HEK293 (cell line): ENCODE results near the gene STAMBPL1.

Experiments
- CTCF ChIA-PET: fragments of 350-600 bp; formaldehyde crosslinking; extraction: SDS; loops from one replicate; lab custom pipeline; 2021; ENCODE audit warnings: antibody characterized with exemption; lab: Yijun Ruan, JAX
- POLR2A ChIA-PET: fragments of 300-600 bp; formaldehyde crosslinking; extraction: SDS; loops from one replicate; lab custom pipeline; 2020; ENCODE audit warnings: antibody characterized with exemption, inconsistent platforms; lab: Yijun Ruan, JAX
- H3K27ac ChIP-seq: fragments of 200-500 bp; sonication (Bioruptor generic); 2 replicates; pipeline ENCODE4 v1.5.1; 2014; ENCODE audit warnings: low read depth, low read length, control low read depth, inconsistent platforms; ENCODE audit errors: extremely low read depth
- H3K36me3 ChIP-seq, 2 experiments: fragments of 200-500 bp in 1 of 2; sonication (Bioruptor generic) in 1 of 2; 1 replicate in 1 of 2; 2 replicates in 1 of 2; pipeline ENCODE4 v1.5.1; 2014 to 2017; ENCODE audit warnings: inconsistent platforms in 2 of 2, low read length in 2 of 2; ENCODE audit not compliant: control insufficient read depth in 2 of 2, insufficient read depth in 1 of 2
- H3K4me1 ChIP-seq: fragments of 200-500 bp; sonication (Bioruptor generic); 2 replicates; pipeline ENCODE4 v1.5.1; 2014; ENCODE audit warnings: mild to moderate bottlenecking, low read length, inconsistent platforms; ENCODE audit not compliant: control insufficient read depth, insufficient read depth
- H3K4me3 ChIP-seq: 2 replicates; pipeline ENCODE4 v1.5.1; 2011; ENCODE audit warnings: low read depth, mild to moderate bottlenecking, control low read depth, low read length, moderate library complexity
- H3K9me3 ChIP-seq: fragments of 200-500 bp; sonication (Bioruptor generic); 2 replicates; pipeline ENCODE4 v1.5.1; 2014; ENCODE audit warnings: low read depth, low read length, inconsistent platforms; ENCODE audit not compliant: control insufficient read depth, insufficient read depth
- GLI4 ChIP-seq: fragments of 450-650 bp; formaldehyde crosslinking; IDR thresholded peaks from 2 replicates; pipeline ENCODE4 v1.5.1; 2016; ENCODE audit warnings: missing biosample characterization, missing genetic modification characterization
- REPIN1 ChIP-seq: fragments of 450-650 bp; formaldehyde crosslinking; IDR thresholded peaks from 2 replicates; pipeline ENCODE4 v1.5.1; 2017; ENCODE audit warnings: missing biosample characterization, missing genetic modification characterization, low read depth
- WT1 ChIP-seq: fragments of 450-650 bp; formaldehyde crosslinking; IDR thresholded peaks from 2 replicates; pipeline ENCODE4 v1.5.1; 2016; ENCODE audit warnings: missing biosample characterization, missing genetic modification characterization
- ZBTB7A ChIP-seq: fragments of 450-650 bp; formaldehyde crosslinking; IDR thresholded peaks from 2 replicates; pipeline ENCODE4 v1.5.1; 2016; ENCODE audit warnings: low read depth, missing biosample characterization, missing genetic modification characterization
- ZFP37 ChIP-seq: fragments of 450-650 bp; formaldehyde crosslinking; IDR thresholded peaks from 2 replicates; pipeline ENCODE4 v1.5.1; 2016; ENCODE audit warnings: missing biosample characterization, missing genetic modification characterization
- ZFP41 ChIP-seq: fragments of 450-650 bp; formaldehyde crosslinking; IDR thresholded peaks from 2 replicates; pipeline ENCODE4 v1.5.1; 2016; ENCODE audit warnings: missing biosample characterization, missing genetic modification characterization, borderline replicate concordance
- ZIC2 ChIP-seq: fragments of 450-650 bp; formaldehyde crosslinking; IDR thresholded peaks from 2 replicates; pipeline ENCODE4 v1.5.1; 2016; ENCODE audit warnings: missing biosample characterization, missing genetic modification characterization
- ZNF133 ChIP-seq: fragments of 450-650 bp; formaldehyde crosslinking; IDR thresholded peaks from 2 replicates; pipeline ENCODE4 v1.5.1; 2016; ENCODE audit warnings: missing biosample characterization, missing genetic modification characterization
- ZNF140 ChIP-seq: fragments of 450-650 bp; formaldehyde crosslinking; IDR thresholded peaks from 2 replicates; pipeline ENCODE4 v1.5.1; 2016; ENCODE audit warnings: missing biosample characterization, missing genetic modification characterization
- ZNF239 ChIP-seq: fragments of 450-650 bp; formaldehyde crosslinking; IDR thresholded peaks from 2 replicates; pipeline ENCODE4 v1.5.1; 2016; ENCODE audit warnings: missing biosample characterization, missing genetic modification characterization
- ZNF350 ChIP-seq: fragments of 450-650 bp; formaldehyde crosslinking; IDR thresholded peaks from 2 replicates; pipeline ENCODE4 v1.5.0; 2017; ENCODE audit warnings: missing biosample characterization, mild to moderate bottlenecking, missing genetic modification characterization
- ZNF514 ChIP-seq: fragments of 450-650 bp; formaldehyde crosslinking; IDR thresholded peaks from 2 replicates; pipeline ENCODE4 v1.5.1; 2016; ENCODE audit warnings: missing biosample characterization, missing genetic modification characterization
- ZNF560 ChIP-seq: fragments of 450-650 bp; formaldehyde crosslinking; IDR thresholded peaks from 2 replicates; pipeline ENCODE4 v1.5.1; 2017; ENCODE audit warnings: missing biosample characterization, missing genetic modification characterization, borderline replicate concordance
- ZNF561 ChIP-seq: fragments of 450-650 bp; IDR thresholded peaks from 2 replicates; pipeline ENCODE4 v1.5.1; 2018; ENCODE audit warnings: missing biosample characterization, missing genetic modification characterization, borderline replicate concordance
- ZNF621 ChIP-seq: fragments of 450-650 bp; formaldehyde crosslinking; IDR thresholded peaks from 2 replicates; pipeline ENCODE4 v1.5.1; 2017; ENCODE audit warnings: missing biosample characterization, missing genetic modification characterization
- ZNF792 ChIP-seq: fragments of 450-650 bp; formaldehyde crosslinking; IDR thresholded peaks from 2 replicates; pipeline ENCODE4 v1.5.1; 2016; ENCODE audit warnings: missing biosample characterization, missing genetic modification characterization
- ZSCAN23 ChIP-seq: fragments of 450-650 bp; formaldehyde crosslinking; IDR thresholded peaks from 2 replicates; pipeline ENCODE4 v1.5.1; 2016; ENCODE audit warnings: missing biosample characterization, missing genetic modification characterization
- TF ChIP-seq, protein P1 (sequence below): fragments of 450-650 bp; formaldehyde crosslinking; IDR thresholded peaks from 2 replicates; pipeline ENCODE4 v1.5.1; 2016; ENCODE audit warnings: missing biosample characterization, missing genetic modification characterization
- TF ChIP-seq, protein P2 (sequence below): fragments of 450-650 bp; formaldehyde crosslinking; IDR thresholded peaks from 2 replicates; pipeline ENCODE4 v1.5.0; 2017; ENCODE audit warnings: missing biosample characterization, missing genetic modification characterization, borderline replicate concordance
- TF ChIP-seq, protein P3 (sequence below): fragments of 450-650 bp; formaldehyde crosslinking; optimal IDR thresholded peaks from 2 replicates; pipeline ENCODE3; 2016; ENCODE audit warnings: missing biosample characterization, mild to moderate bottlenecking, missing genetic modification characterization
- TF ChIP-seq, protein P4 (sequence below): fragments of 450-650 bp; formaldehyde crosslinking; IDR thresholded peaks from 2 replicates; pipeline ENCODE4 v1.5.1; 2017; ENCODE audit warnings: missing biosample characterization, missing genetic modification characterization

The STAMBPL1 gene

DNA sequence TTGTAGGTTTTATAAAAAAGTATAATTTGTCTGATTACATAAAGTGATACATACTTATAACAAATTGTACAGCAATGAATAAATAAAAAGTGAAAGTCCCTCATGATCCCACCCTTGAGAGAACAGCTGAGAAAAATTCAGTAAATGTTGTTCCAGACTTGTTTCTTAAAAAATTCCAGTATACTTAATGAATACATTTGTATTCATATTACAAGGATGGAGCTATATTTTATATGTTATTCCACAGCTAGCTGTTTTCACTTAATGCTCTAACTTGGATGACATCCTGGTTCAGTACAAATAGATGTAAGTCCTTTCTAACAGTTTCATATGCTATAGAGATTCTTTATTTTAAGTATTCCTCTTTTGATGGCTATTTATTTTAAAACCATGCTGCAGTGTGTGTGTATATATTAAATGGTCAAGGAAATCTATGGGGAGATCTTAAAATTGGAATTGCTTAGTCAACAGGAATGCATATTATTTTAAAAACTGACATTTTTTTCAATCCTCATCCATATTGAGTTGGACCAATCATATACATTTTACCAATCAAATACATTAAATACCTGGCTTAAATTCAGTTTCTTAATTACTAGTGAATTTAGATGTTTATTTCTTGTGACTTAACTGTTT, 8.9 kb downstream of the STAMBPL1 start:
- TF ChIP-seq ZNF561 (tag by site-specific recombination) (no peak), ZNF133 (tag by site-specific recombination) (no peak), WT1 (no peak), ZNF350 (no peak), ZNF514 (tag by site-specific recombination) (no peak), ZNF560 (no peak), REPIN1 (tag by site-specific recombination) (no peak)
- TF ChIP-seq, protein P1, sequence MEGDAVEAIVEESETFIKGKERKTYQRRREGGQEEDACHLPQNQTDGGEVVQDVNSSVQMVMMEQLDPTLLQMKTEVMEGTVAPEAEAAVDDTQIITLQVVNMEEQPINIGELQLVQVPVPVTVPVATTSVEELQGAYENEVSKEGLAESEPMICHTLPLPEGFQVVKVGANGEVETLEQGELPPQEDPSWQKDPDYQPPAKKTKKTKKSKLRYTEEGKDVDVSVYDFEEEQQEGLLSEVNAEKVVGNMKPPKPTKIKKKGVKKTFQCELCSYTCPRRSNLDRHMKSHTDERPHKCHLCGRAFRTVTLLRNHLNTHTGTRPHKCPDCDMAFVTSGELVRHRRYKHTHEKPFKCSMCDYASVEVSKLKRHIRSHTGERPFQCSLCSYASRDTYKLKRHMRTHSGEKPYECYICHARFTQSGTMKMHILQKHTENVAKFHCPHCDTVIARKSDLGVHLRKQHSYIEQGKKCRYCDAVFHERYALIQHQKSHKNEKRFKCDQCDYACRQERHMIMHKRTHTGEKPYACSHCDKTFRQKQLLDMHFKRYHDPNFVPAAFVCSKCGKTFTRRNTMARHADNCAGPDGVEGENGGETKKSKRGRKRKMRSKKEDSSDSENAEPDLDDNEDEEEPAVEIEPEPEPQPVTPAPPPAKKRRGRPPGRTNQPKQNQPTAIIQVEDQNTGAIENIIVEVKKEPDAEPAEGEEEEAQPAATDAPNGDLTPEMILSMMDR (tag by site-specific recombination): no peak
- Histone ChIP-seq H3K36me3 (no peaks in the 10 kb centered on the region), H3K27ac (no peak overlapping the region), H3K9me3 (no peaks in the 10 kb centered on the region), H3K4me1 (peaks cover 20% of the 10 kb centered on the region), H3K4me3 (no peak overlapping the region)
- CTCF ChIA-PET: interaction anchor here (1.1 kb wide), 1 partner anchor 52 kb away, joined by 3 read pairs; no protein-coding TSS in a partner anchor
- POLR2A ChIA-PET: interaction anchor here (1.3 kb wide), 1 partner anchor 9 kb away, joined by 3 read pairs; no protein-coding TSS in a partner anchor

DNA sequence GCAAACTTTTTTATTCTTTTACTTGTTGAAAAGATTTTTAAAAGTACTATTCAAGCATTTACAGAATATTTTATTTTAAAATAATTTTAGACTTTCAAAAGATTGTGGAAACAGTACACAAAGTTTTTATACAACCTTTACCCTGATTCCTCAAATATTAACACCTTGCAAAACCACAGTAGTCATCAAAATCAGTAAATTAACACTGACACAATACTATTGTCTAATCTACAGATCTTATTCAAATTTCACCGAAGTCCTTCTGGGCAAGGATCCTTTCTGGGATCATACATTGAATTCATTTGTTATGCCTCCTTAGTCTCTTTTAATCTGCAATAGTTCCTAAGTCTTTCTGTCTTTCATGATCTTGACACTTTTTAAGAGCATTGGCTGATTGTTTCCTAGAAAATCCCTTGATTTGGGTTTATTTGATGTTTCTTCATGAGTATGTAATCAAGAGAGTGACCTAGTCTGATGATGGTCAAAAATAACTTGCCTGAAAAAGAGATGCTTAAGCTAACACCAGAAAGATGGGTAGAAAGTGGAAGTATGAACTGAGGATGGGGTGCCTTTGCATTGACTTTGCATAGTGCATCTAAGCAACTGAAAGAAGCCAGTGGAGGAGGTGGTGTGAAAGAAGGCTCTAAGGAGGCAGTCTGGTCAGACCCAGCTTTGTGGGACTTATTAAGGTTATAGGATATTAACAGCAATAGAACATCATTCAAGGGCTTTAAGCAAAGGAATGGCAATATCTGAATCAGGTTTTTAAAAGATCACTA, 9.7 kb downstream of the STAMBPL1 start:
- Histone ChIP-seq H3K4me3 (no peak overlapping the region), H3K36me3 (no peaks in the 10 kb centered on the region), H3K4me1 (peaks cover 12% of the 10 kb centered on the region), H3K9me3 (no peaks in the 10 kb centered on the region), H3K27ac (no peak overlapping the region)
- no peak for TF ChIP-seq ZSCAN23 (tag by site-specific recombination)
- TF ChIP-seq, protein P2, sequence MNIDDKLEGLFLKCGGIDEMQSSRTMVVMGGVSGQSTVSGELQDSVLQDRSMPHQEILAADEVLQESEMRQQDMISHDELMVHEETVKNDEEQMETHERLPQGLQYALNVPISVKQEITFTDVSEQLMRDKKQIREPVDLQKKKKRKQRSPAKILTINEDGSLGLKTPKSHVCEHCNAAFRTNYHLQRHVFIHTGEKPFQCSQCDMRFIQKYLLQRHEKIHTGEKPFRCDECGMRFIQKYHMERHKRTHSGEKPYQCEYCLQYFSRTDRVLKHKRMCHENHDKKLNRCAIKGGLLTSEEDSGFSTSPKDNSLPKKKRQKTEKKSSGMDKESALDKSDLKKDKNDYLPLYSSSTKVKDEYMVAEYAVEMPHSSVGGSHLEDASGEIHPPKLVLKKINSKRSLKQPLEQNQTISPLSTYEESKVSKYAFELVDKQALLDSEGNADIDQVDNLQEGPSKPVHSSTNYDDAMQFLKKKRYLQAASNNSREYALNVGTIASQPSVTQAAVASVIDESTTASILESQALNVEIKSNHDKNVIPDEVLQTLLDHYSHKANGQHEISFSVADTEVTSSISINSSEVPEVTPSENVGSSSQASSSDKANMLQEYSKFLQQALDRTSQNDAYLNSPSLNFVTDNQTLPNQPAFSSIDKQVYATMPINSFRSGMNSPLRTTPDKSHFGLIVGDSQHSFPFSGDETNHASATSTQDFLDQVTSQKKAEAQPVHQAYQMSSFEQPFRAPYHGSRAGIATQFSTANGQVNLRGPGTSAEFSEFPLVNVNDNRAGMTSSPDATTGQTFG: no peak
- no peak for TF ChIP-seq ZBTB7A (tag by site-specific recombination)
- TF ChIP-seq, protein P3, sequence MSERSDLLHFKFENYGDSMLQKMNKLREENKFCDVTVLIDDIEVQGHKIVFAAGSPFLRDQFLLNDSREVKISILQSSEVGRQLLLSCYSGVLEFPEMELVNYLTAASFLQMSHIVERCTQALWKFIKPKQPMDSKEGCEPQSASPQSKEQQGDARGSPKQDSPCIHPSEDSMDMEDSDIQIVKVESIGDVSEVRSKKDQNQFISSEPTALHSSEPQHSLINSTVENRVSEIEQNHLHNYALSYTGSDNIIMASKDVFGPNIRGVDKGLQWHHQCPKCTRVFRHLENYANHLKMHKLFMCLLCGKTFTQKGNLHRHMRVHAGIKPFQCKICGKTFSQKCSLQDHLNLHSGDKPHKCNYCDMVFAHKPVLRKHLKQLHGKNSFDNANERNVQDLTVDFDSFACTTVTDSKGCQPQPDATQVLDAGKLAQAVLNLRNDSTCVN (tag by site-specific recombination): no peak
- TF ChIP-seq ZNF140 (tag by site-specific recombination): no peak
- no peak for TF ChIP-seq ZFP37 (tag by site-specific recombination)
- TF ChIP-seq ZNF239: no peak
- TF ChIP-seq ZNF621 (tag by site-specific recombination): no peak
- no peak for TF ChIP-seq GLI4
- TF ChIP-seq ZIC2 (tag by site-specific recombination): no peak
- no peak for TF ChIP-seq ZFP41 (tag by site-specific recombination)
- TF ChIP-seq, protein P4, sequence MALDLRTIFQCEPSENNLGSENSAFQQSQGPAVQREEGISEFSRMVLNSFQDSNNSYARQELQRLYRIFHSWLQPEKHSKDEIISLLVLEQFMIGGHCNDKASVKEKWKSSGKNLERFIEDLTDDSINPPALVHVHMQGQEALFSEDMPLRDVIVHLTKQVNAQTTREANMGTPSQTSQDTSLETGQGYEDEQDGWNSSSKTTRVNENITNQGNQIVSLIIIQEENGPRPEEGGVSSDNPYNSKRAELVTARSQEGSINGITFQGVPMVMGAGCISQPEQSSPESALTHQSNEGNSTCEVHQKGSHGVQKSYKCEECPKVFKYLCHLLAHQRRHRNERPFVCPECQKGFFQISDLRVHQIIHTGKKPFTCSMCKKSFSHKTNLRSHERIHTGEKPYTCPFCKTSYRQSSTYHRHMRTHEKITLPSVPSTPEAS: no peak
- no peak for TF ChIP-seq ZNF792 (tag by site-specific recombination)
- CTCF ChIA-PET: interaction anchor here (1.1 kb wide), 1 partner anchor 53 kb away, joined by 3 read pairs; no protein-coding TSS in a partner anchor
- POLR2A ChIA-PET: no interaction called here
